Transverse colon (tissue), 4 donors: ENCODE measurements around the gene ARL5A.

Experiments used
- CTCF ChIP-seq, 5 experiments: fragments of 200-600 bp in 3 of 5; fragments of 450-650 bp in 2 of 5; sonication (generic) in 3 of 5; IDR thresholded peaks; 1 replicate in 2 of 5; 2 replicates in 3 of 5; pipeline ENCODE4 v1.5.1; 2016 to 2017; ENCODE audit warnings: antibody characterized with exemption in 5 of 5, inconsistent platforms in 3 of 5, mild to moderate bottlenecking in 2 of 5, moderate library complexity in 1 of 5
- EP300 ChIP-seq: sonication (generic); formaldehyde crosslinking; IDR thresholded peaks from one replicate; pipeline ENCODE4 v1.6.1; 2017; ENCODE audit warnings: antibody characterized with exemption, low read depth
- POLR2A ChIP-seq: fragments of 450-650 bp; IDR thresholded peaks from one replicate; pipeline ENCODE4 v1.6.1; 2016; ENCODE audit warnings: antibody characterized with exemption, mild to moderate bottlenecking, moderate library complexity
- POLR2AphosphoS5 ChIP-seq, 3 donors: sonication (generic); formaldehyde crosslinking; IDR thresholded peaks; one replicate each; pipeline ENCODE4 v1.6.1; 2016; ENCODE audit warnings: antibody characterized with exemption in 3 of 3

GRCh38 chr2:151765760-151766410 is 62.3 kb downstream of the ARL5A start:
- TF ChIP-seq CTCF (IDR thresholded peaks at IDR 0.05) (no peak), POLR2A (no peak), EP300 (no peak), POLR2AphosphoS5 (IDR thresholded peaks at IDR 0.05) (no peak)
